ENCODE measurements around the gene MYO7B.

- TF ChIP-seq, protein P1, sequence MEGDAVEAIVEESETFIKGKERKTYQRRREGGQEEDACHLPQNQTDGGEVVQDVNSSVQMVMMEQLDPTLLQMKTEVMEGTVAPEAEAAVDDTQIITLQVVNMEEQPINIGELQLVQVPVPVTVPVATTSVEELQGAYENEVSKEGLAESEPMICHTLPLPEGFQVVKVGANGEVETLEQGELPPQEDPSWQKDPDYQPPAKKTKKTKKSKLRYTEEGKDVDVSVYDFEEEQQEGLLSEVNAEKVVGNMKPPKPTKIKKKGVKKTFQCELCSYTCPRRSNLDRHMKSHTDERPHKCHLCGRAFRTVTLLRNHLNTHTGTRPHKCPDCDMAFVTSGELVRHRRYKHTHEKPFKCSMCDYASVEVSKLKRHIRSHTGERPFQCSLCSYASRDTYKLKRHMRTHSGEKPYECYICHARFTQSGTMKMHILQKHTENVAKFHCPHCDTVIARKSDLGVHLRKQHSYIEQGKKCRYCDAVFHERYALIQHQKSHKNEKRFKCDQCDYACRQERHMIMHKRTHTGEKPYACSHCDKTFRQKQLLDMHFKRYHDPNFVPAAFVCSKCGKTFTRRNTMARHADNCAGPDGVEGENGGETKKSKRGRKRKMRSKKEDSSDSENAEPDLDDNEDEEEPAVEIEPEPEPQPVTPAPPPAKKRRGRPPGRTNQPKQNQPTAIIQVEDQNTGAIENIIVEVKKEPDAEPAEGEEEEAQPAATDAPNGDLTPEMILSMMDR (conservative IDR thresholded peaks at IDR 0.05 in 1 of 2, IDR thresholded peaks at IDR 0.05 in 1 of 2; ENCODE audit: low read depth in 1 of 2, low read length in 2 of 2): no peak
- TF ChIP-seq EZH2 (IDR thresholded peaks at IDR 0.05; ENCODE audit: low read length, missing control alignments): no peak
These were observed 24.9 kb downstream of the MYO7B start for GRCh38 chr2:127560201-127560930.
